LoVo (cell line): Measurements from ENCODE around the gene TSEN54.

Experiments used
- DNase-seq: peaks from one replicate; pipeline ENCODE4 v3.0.0-alpha.2; 2016; ENCODE audit warnings: low spot score

TSEN54 gene

GRCh38 chr17:75488693-75489510 is 27.4 kb upstream of the TSEN54 start:
- DNase-seq: no peak

GRCh38 chr17:75489511-75489955 is 26.8 kb upstream of the TSEN54 start:
- no peak for DNase-seq

- no peak for DNase-seq
Observed at GRCh38 chr17:75490173-75490743, 26.1 kb upstream of the TSEN54 start.

GRCh38 chr17:75490953-75491649 is 25.2 kb upstream of the TSEN54 start:
- DNase-seq: no peak

- DNase-seq: no peak
Observed at GRCh38 chr17:75491680-75492079, 24.6 kb upstream of the TSEN54 start.

GRCh38 chr17:75492555-75493168 is 23.7 kb upstream of the TSEN54 start:
- DNase-seq: no peak

- no peak for DNase-seq
Observed at GRCh38 chr17:75493476-75494129, 22.7 kb upstream of the TSEN54 start.

GRCh38 chr17:75494326-75494877 is 21.9 kb upstream of the TSEN54 start:
- no peak for DNase-seq

- no peak for DNase-seq
Observed at GRCh38 chr17:75496005-75496404, 20.3 kb upstream of the TSEN54 start.

- DNase-seq: no peak
Observed at GRCh38 chr17:75498039-75498725, 18.1 kb upstream of the TSEN54 start.

GRCh38 chr17:75498726-75499213 is 17.6 kb upstream of the TSEN54 start:
- no peak for DNase-seq

GRCh38 chr17:75499313-75500022 is 16.9 kb upstream of the TSEN54 start:
- no peak for DNase-seq

- no peak for DNase-seq
Observed at GRCh38 chr17:75500419-75501216, 15.7 kb upstream of the TSEN54 start.

GRCh38 chr17:75501378-75502071 is 14.8 kb upstream of the TSEN54 start:
- no peak for DNase-seq

GRCh38 chr17:75502072-75502720 is 14.1 kb upstream of the TSEN54 start:
- DNase-seq: no peak

GRCh38 chr17:75502721-75503329 is 13.5 kb upstream of the TSEN54 start:
- no peak for DNase-seq

GRCh38 chr17:75503337-75503950 is 12.9 kb upstream of the TSEN54 start:
- no peak for DNase-seq
